OCI-LY1 (cell line): ENCODE results near the gene NPAS3.

Source experiments
- H2AFZ ChIP-seq: fragments of 200-600 bp; sonication (generic), shearing (Covaris generic); 2 replicates; pipeline ENCODE4 v1.6.0; 2014; ENCODE audit warnings: antibody characterized with exemption, mild to moderate bottlenecking, low read length
- H3F3A ChIP-seq: fragments of 200-600 bp; sonication (generic), shearing (Covaris generic); 2 replicates; pipeline ENCODE4 v1.6.0; 2014; ENCODE audit warnings: mild to moderate bottlenecking, antibody characterized with exemption, low read length, moderate library complexity; ENCODE audit not compliant: insufficient read depth
- H3K27ac ChIP-seq: fragments of 200-600 bp; sonication (generic); 2 replicates; pipeline ENCODE4 v1.5.1; 2014; ENCODE audit warnings: low read length, mixed run types, mild to moderate bottlenecking, low read depth; ENCODE audit not compliant: poor library complexity, severe bottlenecking
- H3K27me3 ChIP-seq: fragments of 200-600 bp; sonication (generic); 2 replicates; pipeline ENCODE4 v1.6.0; 2014; ENCODE audit warnings: antibody characterized with exemption, mild to moderate bottlenecking, low read length, moderate library complexity; ENCODE audit not compliant: insufficient read depth
- H3K36me3 ChIP-seq: fragments of 200-600 bp; sonication (generic); 2 replicates; pipeline ENCODE4 v1.6.1; 2014; ENCODE audit warnings: mild to moderate bottlenecking, antibody characterized with exemption, low read length, moderate library complexity, mixed read lengths; ENCODE audit not compliant: insufficient read depth
- H3K4me1 ChIP-seq: fragments of 200-600 bp; sonication (generic); 2 replicates; pipeline ENCODE4 v1.5.1; 2014; ENCODE audit warnings: mild to moderate bottlenecking, low read length, moderate library complexity; ENCODE audit not compliant: insufficient read depth, severe bottlenecking
- H3K4me2 ChIP-seq: fragments of 200-600 bp; sonication (generic), shearing (Covaris generic); 2 replicates; pipeline ENCODE4 v1.6.1; 2014; ENCODE audit warnings: low read length
- H3K4me3 ChIP-seq: fragments of 200-600 bp; sonication (generic); 2 replicates; pipeline ENCODE4 v1.5.1; 2014; ENCODE audit warnings: low read length, low read depth, mild to moderate bottlenecking, mixed read lengths; ENCODE audit not compliant: poor library complexity, severe bottlenecking
- H3K79me2 ChIP-seq: fragments of 200-600 bp; shearing (Covaris generic); 2 replicates; pipeline ENCODE4 v1.6.1; 2016; ENCODE audit warnings: mixed run types, low read length, mixed read lengths; ENCODE audit not compliant: insufficient read depth
- H3K9ac ChIP-seq: fragments of 200-600 bp; sonication (generic), shearing (Covaris generic); 2 replicates; pipeline ENCODE4 v1.6.1; 2014; ENCODE audit warnings: mild to moderate bottlenecking, low read length, mixed read lengths
- H3K9me2 ChIP-seq: fragments of 200-600 bp; sonication (generic), shearing (Covaris generic); 2 replicates; pipeline ENCODE4 v1.6.1; 2014; ENCODE audit warnings: low read depth, mild to moderate bottlenecking, low read length, mixed read lengths
- H3K9me3 ChIP-seq: fragments of 200-600 bp; shearing (Covaris generic); 2 replicates; pipeline ENCODE4 v1.6.1; 2014; ENCODE audit warnings: low read length, mixed read lengths
- H4K20me1 ChIP-seq: fragments of 200-600 bp; sonication (generic), shearing (Covaris generic); 2 replicates; pipeline ENCODE4 v1.6.0; 2016; ENCODE audit warnings: mild to moderate bottlenecking, low read length; ENCODE audit not compliant: insufficient read depth
- CTCF ChIP-seq: fragments of 200-600 bp; sonication (generic), shearing (Covaris generic); IDR thresholded peaks from 2 replicates; pipeline ENCODE4 v1.5.1; 2017; ENCODE audit warnings: mild to moderate bottlenecking, antibody characterized with exemption, low read length, moderate library complexity, mixed read lengths
- EZH2 ChIP-seq: fragments of 200-600 bp; sonication (generic), shearing (Covaris generic); IDR thresholded peaks from 2 replicates; pipeline ENCODE4 v1.8.0; 2017; ENCODE audit warnings: borderline replicate concordance, mixed run types, mild to moderate bottlenecking, antibody characterized with exemption, low read length, moderate library complexity, mixed read lengths

NPAS3 gene

GRCh38 chr14:33232031-33232430, 293.4 kb downstream of the NPAS3 start:
- no peaks in the 10 kb centered on the region for H3K9me2 ChIP-seq
- no peaks in the 10 kb centered on the region for H3K9me3 ChIP-seq

GRCh38 chr14:33237115-33237740, 298.5 kb downstream of the NPAS3 start:
- H3K27ac ChIP-seq, result no peak overlapping the region
- no peak overlapping the region for H3K4me2 ChIP-seq
- no peaks in the 10 kb centered on the region for H3K9me3 ChIP-seq
- H3K9ac ChIP-seq, result no peak overlapping the region
- H3K79me2 ChIP-seq, result no peaks in the 10 kb centered on the region
- no peak overlapping the region for H2AFZ ChIP-seq
- H3K4me3 ChIP-seq, result no peak overlapping the region
- no peaks in the 10 kb centered on the region for H3F3A ChIP-seq
- no peaks in the 10 kb centered on the region for H3K36me3 ChIP-seq
- H3K9me2 ChIP-seq, result no peaks in the 10 kb centered on the region
- H3K27me3 ChIP-seq, result no peaks in the 10 kb centered on the region
- TF ChIP-seq CTCF (no peak), EZH2 (no peak)
- H3K4me1 ChIP-seq, result no peaks in the 10 kb centered on the region
- no peaks in the 10 kb centered on the region for H4K20me1 ChIP-seq

More at GRCh38 chr14:33232031-33232430, 293.4 kb downstream of the NPAS3 start:
- Histone ChIP-seq H3K79me2 (no peaks in the 10 kb centered on the region), H4K20me1 (no peaks in the 10 kb centered on the region), H3K9ac (no peak overlapping the region), H3K27me3 (no peaks in the 10 kb centered on the region), H3K4me1 (no peaks in the 10 kb centered on the region), H3K4me3 (no peak overlapping the region), H3K27ac (no peak overlapping the region), H3F3A (no peaks in the 10 kb centered on the region), H3K4me2 (no peak overlapping the region), H3K36me3 (no peaks in the 10 kb centered on the region), H2AFZ (no peak overlapping the region)
- no peak for TF ChIP-seq EZH2
- no peak for TF ChIP-seq CTCF

GRCh38 chr14:33239465-33239864, 300.8 kb downstream of the NPAS3 start:
- Histone ChIP-seq H2AFZ (no peak overlapping the region), H3K9ac (no peak overlapping the region), H3F3A (no peaks in the 10 kb centered on the region), H3K27ac (no peak overlapping the region), H3K79me2 (no peaks in the 10 kb centered on the region), H3K4me1 (no peaks in the 10 kb centered on the region), H3K27me3 (no peaks in the 10 kb centered on the region), H3K9me3 (no peaks in the 10 kb centered on the region), H3K4me2 (no peak overlapping the region), H4K20me1 (no peaks in the 10 kb centered on the region), H3K9me2 (no peaks in the 10 kb centered on the region), H3K4me3 (no peak overlapping the region), H3K36me3 (no peaks in the 10 kb centered on the region)
- TF ChIP-seq CTCF (no peak), EZH2 (no peak)
